Naive B cell (primary cell): Measurements from ENCODE around the gene GSDME. TPM values are rescaled to one million over a fixed set of nuclear protein-coding genes. Genes with fewer than 3 reads are reported as not detected.
"Not testable (repeated sequence)": the region's sequence is repeated elsewhere in the genome, so short reads cannot be mapped to it uniquely, and the experiment has no call there.

Experiments
- ATAC-seq, 2 donors: fragments of 150-1000 bp; cut with Tn5 transposase; 2 replicates each; pipeline ENCODE4 v1.10.0; 2021; ENCODE audit warnings: low read depth in 2 of 2, mild to moderate bottlenecking in 2 of 2, moderate library complexity in 2 of 2
- DNase-seq: peaks from one replicate; pipeline ENCODE4 v3.0.0; 2022
- H3K27ac Mint-ChIP-seq, 6 donors: one replicate each; pipeline ENCODE4 v1.8.0; 2020 to 2022; ENCODE audit warnings: mild to moderate bottlenecking in 6 of 6, mixed read lengths in 6 of 6, moderate library complexity in 5 of 6, inconsistent platforms in 2 of 6
- H3K27me3 Mint-ChIP-seq, 3 donors: one replicate each; pipeline ENCODE4 v1.8.0; 2021 to 2022; ENCODE audit warnings: mixed read lengths in 3 of 3, mild to moderate bottlenecking in 1 of 3
- H3K36me3 Mint-ChIP-seq, 2 donors: one replicate each; pipeline ENCODE4 v1.8.0; 2020 to 2022; ENCODE audit warnings: mixed read lengths in 2 of 2, inconsistent platforms in 1 of 2, mild to moderate bottlenecking in 1 of 2
- H3K4me1 Mint-ChIP-seq, 3 donors: one replicate each; pipeline ENCODE4 v1.8.0; 2020 to 2022; ENCODE audit warnings: mixed read lengths in 3 of 3, inconsistent platforms in 1 of 3, mild to moderate bottlenecking in 1 of 3, moderate library complexity in 1 of 3
- H3K4me3 Mint-ChIP-seq, 8 donors: one replicate each; pipeline ENCODE4 v1.8.0; 2020 to 2022; ENCODE audit warnings: mild to moderate bottlenecking in 8 of 8, mixed read lengths in 8 of 8, moderate library complexity in 8 of 8, inconsistent platforms in 2 of 8
- H3K9me3 Mint-ChIP-seq, 7 donors: one replicate each; pipeline ENCODE4 v1.8.0; 2020 to 2022; ENCODE audit warnings: mixed read lengths in 7 of 7, mild to moderate bottlenecking in 5 of 7, inconsistent platforms in 2 of 7, moderate library complexity in 1 of 7
- polyA plus RNA-seq, 6 donors: library from polyadenylated mRNA; unstranded; fragments of 300-500 nt; fragmentation: Illumina TruSeq; gene quantifications; one replicate each; pipeline ENCODE4 v1.2.3, GENCODE V29; 2021; ENCODE audit warnings: low read depth in 6 of 6

The GSDME gene
- polyA plus RNA-seq, 6 donors from 2014 or later = 8.0 to 22.3 (median 12.9) TPM; not detected in 1

DNA sequence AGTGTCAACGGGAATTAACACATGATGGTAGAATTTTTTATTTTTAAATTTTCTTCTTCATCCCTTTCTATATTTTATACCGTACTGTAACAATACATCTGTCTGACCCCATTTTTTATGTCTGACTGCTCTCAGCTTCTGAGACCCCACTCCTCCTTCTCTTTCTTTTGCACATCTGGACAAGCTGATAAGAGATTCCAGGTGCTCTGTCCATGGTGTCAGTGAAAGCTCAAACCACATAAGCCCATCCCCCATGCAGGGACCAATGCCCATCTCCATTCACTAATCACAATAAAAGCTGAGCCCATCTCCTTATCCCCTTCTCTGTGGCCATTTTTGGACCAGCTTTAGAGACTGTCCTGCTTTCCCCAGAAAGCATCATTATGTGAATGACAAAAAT is 8.7 kb downstream of the GSDME start:
- H3K27ac Mint-ChIP-seq = no peak overlapping the region
- DNase-seq (no peak), ATAC-seq (no peak)
- no peaks in the 10 kb centered on the region for H3K9me3 Mint-ChIP-seq
- no peak overlapping the region for H3K4me3 Mint-ChIP-seq
- H3K27me3 Mint-ChIP-seq = peaks cover 8 to 24% (median 19%) of the 10 kb centered on the region in 3 donors
- no peaks in the 10 kb centered on the region for H3K36me3 Mint-ChIP-seq
- H3K4me1 Mint-ChIP-seq = no peaks in the 10 kb centered on the region

DNA sequence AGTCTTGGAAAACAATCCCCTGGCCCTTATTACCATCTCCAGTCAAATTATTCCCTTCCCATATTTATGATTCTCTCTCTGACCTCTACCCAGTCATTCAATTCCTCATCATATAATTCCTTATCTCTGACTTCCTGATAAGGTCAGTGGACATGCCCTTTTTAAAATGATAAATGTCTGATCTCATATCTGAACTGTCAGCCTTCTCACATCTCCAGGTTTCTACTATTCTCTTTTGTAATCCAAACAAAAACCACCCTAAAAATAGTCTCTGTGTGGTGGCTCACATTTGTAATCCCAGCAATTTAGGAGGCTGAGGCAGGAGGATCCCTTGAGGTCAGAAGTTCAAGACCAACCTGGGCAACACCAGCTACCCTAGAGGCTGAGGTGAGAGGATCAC is 11.9 kb downstream of the GSDME start:
- Mint-ChIP-seq H3K4me1 (no peaks in the 10 kb centered on the region), H3K27ac (peak overlapping the region in 1 of 6 donors; percentile 81), H3K4me3 (no peak overlapping the region), H3K36me3 (no peaks in the 10 kb centered on the region), H3K27me3 (peaks cover 0 to 20% (median 4%) of the 10 kb centered on the region in 3 donors), H3K9me3 (no peaks in the 10 kb centered on the region)
- ATAC-seq = no peak
- no peak for DNase-seq

DNA sequence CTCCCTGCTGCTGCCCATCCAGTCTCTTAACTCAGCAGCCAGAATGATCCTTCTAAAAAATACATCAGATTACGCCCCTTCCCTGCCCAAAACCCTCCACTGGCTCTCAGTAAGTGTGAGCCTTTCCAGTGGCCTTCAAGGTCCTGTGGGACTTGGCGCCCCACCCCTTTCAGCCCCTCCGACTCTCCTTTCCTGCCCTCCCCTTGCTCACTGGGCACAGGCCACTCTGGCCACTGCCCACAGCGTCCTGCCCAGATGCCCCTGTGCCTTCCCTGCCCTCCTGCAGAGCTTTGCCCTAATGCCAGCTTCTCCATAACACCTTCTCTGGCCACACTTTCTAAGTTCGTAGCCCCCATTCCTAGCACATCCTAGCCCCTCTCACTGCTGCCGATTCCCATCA is 13.8 kb downstream of the GSDME start:
- no peak for DNase-seq
- Mint-ChIP-seq H3K9me3 (peaks cover 0 to 7% (median 5%) of the 10 kb centered on the region in 7 donors), H3K27ac (peak overlapping the region in 1 of 6 donors; percentile 29), H3K4me3 (no peak overlapping the region), H3K27me3 (peaks cover 0 to 21% (median under 1%) of the 10 kb centered on the region in 3 donors), H3K36me3 (no peaks in the 10 kb centered on the region), H3K4me1 (no peaks in the 10 kb centered on the region)
- no peak for ATAC-seq

DNA sequence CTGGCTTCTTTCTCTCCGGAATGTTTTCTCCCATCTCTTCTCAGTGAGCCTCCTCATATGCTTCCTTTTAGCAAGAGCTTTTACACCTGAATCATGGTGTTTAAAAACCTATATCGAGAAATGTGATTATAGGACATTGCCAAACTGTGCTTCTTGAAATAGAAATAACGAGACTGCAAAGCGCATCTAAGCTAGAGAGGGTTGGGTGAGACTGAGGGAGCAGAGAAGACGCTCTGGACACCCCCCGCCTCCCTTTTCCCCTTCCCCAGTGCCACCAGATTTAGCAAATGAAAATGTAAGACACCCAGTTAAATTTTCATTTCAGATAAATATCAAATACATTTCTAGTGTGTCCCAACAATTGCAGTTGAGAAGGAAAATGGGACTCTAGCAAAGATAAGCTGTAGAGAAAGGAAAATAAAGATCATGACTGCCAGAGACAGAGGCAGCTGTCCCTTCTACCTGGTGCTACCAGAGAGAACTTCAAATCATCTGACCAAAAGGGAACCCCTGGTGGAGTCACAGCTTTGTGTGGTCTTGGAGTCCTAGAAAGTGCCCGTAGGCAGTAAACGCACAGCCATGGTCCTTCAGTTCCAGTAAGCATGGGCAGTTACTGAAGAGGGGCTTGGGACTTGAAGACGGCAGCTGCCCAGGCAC is 14.6 kb downstream of the GSDME start:
- peak overlapping the region in 1 of 8 donors; percentile 19 for H3K4me3 Mint-ChIP-seq
- H3K4me1 Mint-ChIP-seq = no peaks in the 10 kb centered on the region

DNA sequence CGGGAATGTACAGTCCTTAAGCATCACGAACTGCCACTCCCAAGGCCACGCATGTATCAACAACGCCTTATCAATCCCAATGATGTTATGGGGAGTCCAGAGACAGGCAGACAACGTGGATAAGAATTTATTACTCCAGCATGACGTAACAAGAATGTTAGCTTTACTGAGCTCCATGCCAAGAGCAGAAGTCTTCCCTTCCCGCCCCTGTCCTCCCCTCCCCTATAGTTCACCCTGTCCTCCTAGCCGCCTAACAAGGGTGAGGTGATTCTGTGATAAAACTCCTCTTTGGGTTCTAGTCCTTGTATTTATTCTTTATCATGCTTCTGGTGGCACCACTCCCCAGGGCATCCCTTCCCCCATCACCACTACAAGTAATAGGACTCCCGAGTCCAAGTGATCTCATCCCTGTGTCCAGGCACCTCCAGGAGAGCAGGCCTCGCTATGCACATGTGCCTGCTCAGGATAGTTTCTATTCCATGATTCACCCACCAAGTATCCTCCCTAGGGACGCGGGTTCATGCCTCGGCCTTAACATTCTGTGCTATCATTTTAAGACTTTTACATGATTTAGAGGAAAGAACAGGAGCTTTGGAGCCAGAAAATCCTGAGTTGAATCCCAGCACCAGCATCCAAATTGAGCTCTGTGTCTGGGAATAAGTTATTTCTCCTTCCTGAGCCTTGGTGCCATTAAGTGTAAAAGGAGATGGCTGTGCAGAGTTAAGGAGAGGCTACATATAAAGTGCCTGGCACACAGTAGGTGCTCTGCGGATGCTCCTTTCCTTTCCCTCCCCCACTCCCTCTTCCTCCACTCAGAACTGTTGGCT is 15.4 kb downstream of the GSDME start:
- Mint-ChIP-seq H3K36me3 (peaks cover 0 to 6% of the 10 kb centered on the region in 2 donors), H3K4me3 (peak overlapping the region in 1 of 8 donors; percentile 11), H3K27me3 (peaks cover 0 to 19% (median 0%) of the 10 kb centered on the region in 3 donors), H3K4me1 (no peaks in the 10 kb centered on the region), H3K9me3 (peaks cover 0 to 23% (median 10%) of the 10 kb centered on the region in 7 donors), H3K27ac (no peak overlapping the region)
- ATAC-seq = no peak
- no peak for DNase-seq

More for the DNA sequence above, 14.6 kb downstream of the GSDME start:
- H3K9me3 Mint-ChIP-seq = peaks cover 0 to 15% (median 8%) of the 10 kb centered on the region in 7 donors
- no peak for ATAC-seq
- DNase-seq = no peak
- H3K27me3 Mint-ChIP-seq = peaks cover 0 to 19% (median 0%) of the 10 kb centered on the region in 3 donors
- H3K27ac Mint-ChIP-seq = no peak overlapping the region
- peaks cover 0 to 6% of the 10 kb centered on the region in 2 donors for H3K36me3 Mint-ChIP-seq

DNA sequence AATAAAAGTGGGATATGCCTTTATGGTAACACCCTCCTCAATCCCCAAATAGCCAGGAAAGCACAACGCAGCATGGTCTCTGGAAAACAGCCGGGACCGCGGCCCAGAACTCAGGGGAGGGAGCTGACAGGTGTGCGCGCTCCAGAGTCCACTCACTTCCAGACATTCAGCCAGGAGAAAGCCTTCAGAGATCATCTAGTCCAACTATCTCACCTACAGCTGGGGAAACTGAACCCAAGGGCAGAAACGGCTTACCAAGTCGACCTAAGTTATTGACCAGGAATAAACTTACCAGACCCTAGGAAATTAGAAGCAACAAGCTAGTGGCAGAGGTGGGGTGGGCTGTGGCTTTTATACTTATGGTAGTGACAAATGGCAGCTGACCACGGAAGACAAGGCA is 16.4 kb downstream of the GSDME start:
- Mint-ChIP-seq H3K27ac (no peak overlapping the region), H3K9me3 (peaks cover 0 to 32% (median 12%) of the 10 kb centered on the region in 7 donors), H3K36me3 (peaks cover 0 to 10% of the 10 kb centered on the region in 2 donors), H3K27me3 (peaks cover 0 to 23% (median 0%) of the 10 kb centered on the region in 3 donors), H3K4me3 (peak overlapping the region in 1 of 8 donors; percentile 53), H3K4me1 (no peaks in the 10 kb centered on the region)
- DNase-seq (no peak), ATAC-seq (no peak)

DNA sequence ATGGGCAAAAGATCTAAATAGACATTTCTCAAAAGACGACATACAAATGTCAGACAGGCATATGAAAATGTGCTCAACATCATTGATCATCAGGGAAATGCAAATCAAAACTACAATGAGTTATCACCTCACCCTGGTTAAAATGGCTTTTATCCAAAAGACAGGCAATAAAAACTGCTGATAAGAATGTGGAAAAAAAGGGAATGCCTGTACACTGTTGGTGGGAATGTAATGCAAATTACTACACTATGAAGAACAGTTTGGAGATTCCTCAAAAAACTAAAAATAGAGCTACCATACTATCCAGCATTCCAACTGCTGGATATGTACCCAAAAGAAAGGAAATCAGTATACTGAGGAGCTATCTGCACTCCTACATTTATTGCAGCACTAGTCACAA is 18.0 kb downstream of the GSDME start:
- Mint-ChIP-seq H3K4me3 (no peak overlapping the region), H3K9me3 (peaks cover 0 to 34% (median 13%) of the 10 kb centered on the region in 7 donors), H3K4me1 (no peaks in the 10 kb centered on the region), H3K36me3 (peaks cover 6 to 12% of the 10 kb centered on the region in 2 donors), H3K27me3 (peaks cover 0 to 27% (median 0%) of the 10 kb centered on the region in 3 donors), H3K27ac (no peak overlapping the region)
- DNase-seq (no peak), ATAC-seq (no peak)

DNA sequence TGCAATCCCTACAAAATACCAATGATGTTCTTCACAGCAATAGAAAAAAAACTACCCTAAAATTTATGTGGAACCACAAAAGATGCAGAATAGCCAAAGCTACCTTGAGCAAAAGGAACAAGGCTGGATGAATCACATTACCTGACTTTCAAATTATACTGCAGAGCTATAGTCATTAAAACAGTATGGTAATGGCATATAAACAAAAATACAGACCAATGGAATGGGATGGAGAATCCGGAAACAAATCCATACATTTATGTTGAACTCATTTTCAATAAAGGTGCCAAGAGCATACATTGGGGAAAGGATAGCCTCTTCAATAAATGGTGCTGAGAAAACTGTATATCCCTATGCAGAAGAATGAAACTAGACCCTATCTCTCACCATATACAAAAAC is 18.7 kb downstream of the GSDME start:
- H3K4me3 Mint-ChIP-seq = no peak overlapping the region
- ATAC-seq (no peak), DNase-seq (no peak)
- H3K36me3 Mint-ChIP-seq = peaks cover 6 to 12% of the 10 kb centered on the region in 2 donors
- no peak overlapping the region for H3K27ac Mint-ChIP-seq
- peaks cover 0 to 34% (median 13%) of the 10 kb centered on the region in 7 donors for H3K9me3 Mint-ChIP-seq
- peaks cover 0 to under 1% (median 0%) of the 10 kb centered on the region in 3 donors for H3K4me1 Mint-ChIP-seq
- peaks cover 0 to 22% (median 3%) of the 10 kb centered on the region in 3 donors for H3K27me3 Mint-ChIP-seq

DNA sequence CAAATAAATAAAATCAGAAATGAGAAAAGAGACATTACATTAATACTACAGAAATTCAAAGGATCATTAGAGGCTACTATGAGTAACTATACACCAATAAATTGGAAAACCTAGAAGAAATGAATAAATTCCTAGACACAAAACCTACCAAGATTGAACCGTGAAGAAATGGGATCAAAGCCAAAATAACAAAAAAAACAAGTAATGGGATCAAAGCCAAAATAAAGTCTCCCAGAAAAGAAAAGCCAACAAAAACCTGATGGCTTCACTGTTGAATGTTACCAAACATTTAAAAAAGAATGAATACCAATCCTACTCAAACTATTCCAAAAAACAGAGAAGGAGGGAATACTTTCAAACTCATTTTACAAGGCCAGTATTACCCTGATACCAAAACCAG is 20.0 kb downstream of the GSDME start:
- Mint-ChIP-seq H3K27ac (no peak overlapping the region), H3K36me3 (peaks cover 6 to 12% of the 10 kb centered on the region in 2 donors), H3K4me3 (peak overlapping the region in 1 of 8 donors; percentile 22), H3K27me3 (peaks cover 0 to 18% (median 8%) of the 10 kb centered on the region in 3 donors), H3K9me3 (peaks cover 0 to 34% (median 13%) of the 10 kb centered on the region in 7 donors), H3K4me1 (peaks cover 0 to 3% (median 0%) of the 10 kb centered on the region in 3 donors)
- no peak for DNase-seq
- ATAC-seq = no peak

DNA sequence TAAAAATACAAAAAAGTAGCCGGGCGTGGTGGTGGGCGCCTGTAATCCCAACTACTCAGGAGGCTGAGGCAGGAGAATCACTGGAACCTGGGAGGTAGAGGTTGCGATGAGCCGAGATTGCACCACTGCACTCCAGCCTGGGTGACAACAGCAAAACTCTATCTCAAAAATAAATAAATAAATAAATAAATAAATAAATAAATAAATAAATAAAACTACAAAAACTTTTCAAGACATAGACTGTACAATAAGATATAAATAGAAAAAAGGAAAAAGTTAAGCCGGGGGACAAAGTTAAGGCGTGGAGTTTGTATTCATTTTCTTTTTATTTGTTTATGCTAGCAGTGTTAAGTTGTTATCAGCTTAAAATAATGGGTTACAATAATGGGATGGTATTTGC is 21.7 kb downstream of the GSDME start:
- H3K36me3 Mint-ChIP-seq = peaks cover 6 to 12% of the 10 kb centered on the region in 2 donors
- peaks cover 0 to 34% (median 13%) of the 10 kb centered on the region in 7 donors for H3K9me3 Mint-ChIP-seq
- not testable (repeated sequence) for H3K4me3 Mint-ChIP-seq, H3K4me1 Mint-ChIP-seq, ATAC-seq, DNase-seq, H3K27ac Mint-ChIP-seq
- peaks cover 0 to 18% (median 8%) of the 10 kb centered on the region in 3 donors for H3K27me3 Mint-ChIP-seq

DNA sequence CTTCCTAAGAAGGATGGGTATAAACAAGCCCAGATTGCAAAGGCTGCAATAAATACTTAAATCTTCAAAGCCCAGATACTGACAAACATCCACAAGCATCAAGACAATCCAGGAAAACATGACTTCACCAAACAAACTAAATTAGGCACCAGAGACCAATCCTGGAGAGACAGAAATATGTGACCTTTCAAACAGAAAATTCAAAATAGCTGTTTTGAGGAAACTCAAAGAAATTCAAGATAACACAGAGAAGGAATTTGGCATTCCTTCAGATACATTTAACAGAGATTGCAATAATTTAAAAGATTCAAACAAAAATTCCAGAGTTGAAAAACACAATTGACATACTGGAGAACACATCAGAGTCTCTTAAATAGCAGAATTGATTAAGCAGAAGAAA is 23.0 kb downstream of the GSDME start:
- peaks cover 6 to 25% (median 16%) of the 10 kb centered on the region in 3 donors for H3K27me3 Mint-ChIP-seq
- no peak overlapping the region for H3K4me3 Mint-ChIP-seq
- peak overlapping the region in 1 of 6 donors; percentile 27 for H3K27ac Mint-ChIP-seq
- peaks cover 0 to 34% (median 13%) of the 10 kb centered on the region in 7 donors for H3K9me3 Mint-ChIP-seq
- ATAC-seq (no peak), DNase-seq (no peak)
- H3K4me1 Mint-ChIP-seq = peaks cover 0 to 3% (median 0%) of the 10 kb centered on the region in 3 donors
- H3K36me3 Mint-ChIP-seq = peaks cover 6 to 12% of the 10 kb centered on the region in 2 donors

DNA sequence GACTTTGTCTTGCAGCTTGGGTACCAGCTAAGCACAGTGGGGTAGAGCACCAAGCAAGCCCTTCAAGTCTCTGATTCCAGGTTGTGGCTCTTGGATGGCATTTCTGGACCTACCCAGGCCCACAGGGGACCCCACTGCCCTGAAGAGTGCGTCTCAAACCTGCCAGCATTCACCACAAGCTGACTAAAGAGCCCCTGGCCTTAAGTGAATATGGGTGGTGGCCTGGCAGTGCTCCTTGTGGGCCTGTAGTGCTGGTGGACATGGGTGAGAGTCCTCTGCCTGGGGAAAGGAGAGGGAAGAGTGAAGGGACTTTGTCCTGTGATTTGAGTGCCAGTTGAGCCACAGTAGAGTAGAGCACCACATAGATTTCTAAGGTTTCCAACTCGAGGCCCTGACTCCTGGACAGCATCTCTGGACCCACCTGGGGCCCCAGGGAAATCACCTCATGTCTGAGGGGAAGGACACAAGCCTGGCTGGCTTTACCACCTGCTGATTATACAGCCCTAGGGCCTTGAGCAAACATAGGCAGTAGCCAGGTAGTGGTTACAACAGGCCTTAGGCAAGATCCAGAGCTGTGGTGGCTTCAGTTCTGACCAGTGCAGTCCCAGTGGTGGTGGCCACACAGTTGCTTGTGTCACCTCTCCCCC is 23.7 kb downstream of the GSDME start:
- ATAC-seq (no peak), DNase-seq (no peak)
- Mint-ChIP-seq H3K4me1 (peaks cover 4 to 7% (median 5%) of the 10 kb centered on the region in 3 donors), H3K27me3 (peaks cover 14 to 27% (median 24%) of the 10 kb centered on the region in 3 donors), H3K27ac (peak overlapping the region in 1 of 6 donors; percentile 70), H3K4me3 (peak overlapping the region in 1 of 8 donors; percentile 7), H3K9me3 (peaks cover 0 to 28% (median 9%) of the 10 kb centered on the region in 7 donors), H3K36me3 (peaks cover 6 to 12% of the 10 kb centered on the region in 2 donors)
